ENCODE measurements around the gene COL4A1.

The COL4A1 gene

GRCh38 chr13:110306960-110307766 is at the start of gene COL4A1, which contains the start of gene COL4A2:
Gene COL4A1, minus strand, starts transcription at chr13:110307157. Its CDS starts 130 bp downstream, at chr13:110307027.
Gene COL4A2, plus strand, starts transcription at chr13:110307284. Its CDS starts 620 bp downstream, at chr13:110307904.
- Histone ChIP-seq H3K36me3 (ENCODE audit: control insufficient read depth, insufficient read depth, low read length) (no peaks in the 10 kb centered on the region), H3K9me3 (ENCODE audit: control insufficient read depth, low read length) (no peaks in the 10 kb centered on the region), H3K4me1 (ENCODE audit: control insufficient read depth, insufficient read depth, low read length) (peaks cover 7% of the 10 kb centered on the region), H3K9ac (ENCODE audit: low read length) (peak within 1 kb of the TSS; percentile 71), H3K27me3 (ENCODE audit: control insufficient read depth, insufficient read depth, low read length) (peaks cover 52% of the 10 kb centered on the region), H3K4me3 (ENCODE audit: low read length) (peak within 1 kb of the TSS; percentile 31)

- Histone ChIP-seq H3K4me3 (ENCODE audit: low read length) (no peak overlapping the region), H3K36me3 (ENCODE audit: control insufficient read depth, insufficient read depth, low read length) (no peaks in the 10 kb centered on the region), H3K9me3 (ENCODE audit: control insufficient read depth, low read length) (no peaks in the 10 kb centered on the region), H3K9ac (ENCODE audit: low read length) (no peak overlapping the region), H3K27me3 (ENCODE audit: control insufficient read depth, insufficient read depth, low read length) (no peaks in the 10 kb centered on the region), H3K4me1 (ENCODE audit: control insufficient read depth, insufficient read depth, low read length) (no peaks in the 10 kb centered on the region)
These were observed 49.4 kb upstream of the COL4A1 start for GRCh38 chr13:110356362-110356761.

GRCh38 chr13:110354715-110355473 is 47.9 kb upstream of the COL4A1 start:
- no peaks in the 10 kb centered on the region for H3K9me3 ChIP-seq (ENCODE audit: control insufficient read depth, low read length)
- H3K36me3 ChIP-seq (ENCODE audit: control insufficient read depth, insufficient read depth, low read length), result no peaks in the 10 kb centered on the region
- H3K27me3 ChIP-seq (ENCODE audit: control insufficient read depth, insufficient read depth, low read length), result no peaks in the 10 kb centered on the region
- no peak overlapping the region for H3K4me3 ChIP-seq (ENCODE audit: low read length)
- no peaks in the 10 kb centered on the region for H3K4me1 ChIP-seq (ENCODE audit: control insufficient read depth, insufficient read depth, low read length)
- no peak overlapping the region for H3K9ac ChIP-seq (ENCODE audit: low read length)

GRCh38 chr13:110354123-110354627 is 47.2 kb upstream of the COL4A1 start:
- no peak overlapping the region for H3K4me3 ChIP-seq (ENCODE audit: low read length)
- H3K9me3 ChIP-seq (ENCODE audit: control insufficient read depth, low read length), result no peaks in the 10 kb centered on the region
- H3K9ac ChIP-seq (ENCODE audit: low read length), result no peak overlapping the region
- H3K4me1 ChIP-seq (ENCODE audit: control insufficient read depth, insufficient read depth, low read length), result no peaks in the 10 kb centered on the region
- H3K36me3 ChIP-seq (ENCODE audit: control insufficient read depth, insufficient read depth, low read length), result no peaks in the 10 kb centered on the region
- no peaks in the 10 kb centered on the region for H3K27me3 ChIP-seq (ENCODE audit: control insufficient read depth, insufficient read depth, low read length)

- Histone ChIP-seq H3K36me3 (ENCODE audit: control insufficient read depth, insufficient read depth, low read length) (no peaks in the 10 kb centered on the region), H3K9me3 (ENCODE audit: control insufficient read depth, low read length) (no peaks in the 10 kb centered on the region), H3K4me1 (ENCODE audit: control insufficient read depth, insufficient read depth, low read length) (no peaks in the 10 kb centered on the region), H3K9ac (ENCODE audit: low read length) (no peak overlapping the region), H3K27me3 (ENCODE audit: control insufficient read depth, insufficient read depth, low read length) (no peaks in the 10 kb centered on the region), H3K4me3 (ENCODE audit: low read length) (no peak overlapping the region)
These were observed 46.5 kb upstream of the COL4A1 start for GRCh38 chr13:110353339-110353977.

- H3K4me3 ChIP-seq (ENCODE audit: low read length), result no peak overlapping the region
- H3K4me1 ChIP-seq (ENCODE audit: control insufficient read depth, insufficient read depth, low read length), result no peaks in the 10 kb centered on the region
- no peaks in the 10 kb centered on the region for H3K36me3 ChIP-seq (ENCODE audit: control insufficient read depth, insufficient read depth, low read length)
- H3K9ac ChIP-seq (ENCODE audit: low read length), result no peak overlapping the region
- no peaks in the 10 kb centered on the region for H3K9me3 ChIP-seq (ENCODE audit: control insufficient read depth, low read length)
- H3K27me3 ChIP-seq (ENCODE audit: control insufficient read depth, insufficient read depth, low read length), result no peaks in the 10 kb centered on the region
These were observed 45.8 kb upstream of the COL4A1 start for GRCh38 chr13:110352735-110353134.

GRCh38 chr13:110351636-110352420 is 44.9 kb upstream of the COL4A1 start:
- H3K27me3 ChIP-seq (ENCODE audit: control insufficient read depth, insufficient read depth, low read length), result no peaks in the 10 kb centered on the region
- H3K36me3 ChIP-seq (ENCODE audit: control insufficient read depth, insufficient read depth, low read length), result no peaks in the 10 kb centered on the region
- no peaks in the 10 kb centered on the region for H3K9me3 ChIP-seq (ENCODE audit: control insufficient read depth, low read length)
- no peak overlapping the region for H3K4me3 ChIP-seq (ENCODE audit: low read length)
- H3K9ac ChIP-seq (ENCODE audit: low read length), result no peak overlapping the region
- H3K4me1 ChIP-seq (ENCODE audit: control insufficient read depth, insufficient read depth, low read length), result no peaks in the 10 kb centered on the region

GRCh38 chr13:110350509-110350908 is 43.6 kb upstream of the COL4A1 start:
- no peak overlapping the region for H3K9ac ChIP-seq (ENCODE audit: low read length)
- no peaks in the 10 kb centered on the region for H3K9me3 ChIP-seq (ENCODE audit: control insufficient read depth, low read length)
- H3K27me3 ChIP-seq (ENCODE audit: control insufficient read depth, insufficient read depth, low read length), result no peaks in the 10 kb centered on the region
- no peaks in the 10 kb centered on the region for H3K4me1 ChIP-seq (ENCODE audit: control insufficient read depth, insufficient read depth, low read length)
- H3K36me3 ChIP-seq (ENCODE audit: control insufficient read depth, insufficient read depth, low read length), result no peaks in the 10 kb centered on the region
- H3K4me3 ChIP-seq (ENCODE audit: low read length), result no peak overlapping the region

GRCh38 chr13:110350049-110350448 is 43.1 kb upstream of the COL4A1 start:
- H3K9me3 ChIP-seq (ENCODE audit: control insufficient read depth, low read length), result no peaks in the 10 kb centered on the region
- no peaks in the 10 kb centered on the region for H3K27me3 ChIP-seq (ENCODE audit: control insufficient read depth, insufficient read depth, low read length)
- no peaks in the 10 kb centered on the region for H3K36me3 ChIP-seq (ENCODE audit: control insufficient read depth, insufficient read depth, low read length)
- no peaks in the 10 kb centered on the region for H3K4me1 ChIP-seq (ENCODE audit: control insufficient read depth, insufficient read depth, low read length)
- no peak overlapping the region for H3K9ac ChIP-seq (ENCODE audit: low read length)
- no peak overlapping the region for H3K4me3 ChIP-seq (ENCODE audit: low read length)

- no peaks in the 10 kb centered on the region for H3K27me3 ChIP-seq (ENCODE audit: control insufficient read depth, insufficient read depth, low read length)
- H3K4me1 ChIP-seq (ENCODE audit: control insufficient read depth, insufficient read depth, low read length), result no peaks in the 10 kb centered on the region
- H3K9me3 ChIP-seq (ENCODE audit: control insufficient read depth, low read length), result no peaks in the 10 kb centered on the region
- no peak overlapping the region for H3K4me3 ChIP-seq (ENCODE audit: low read length)
- H3K36me3 ChIP-seq (ENCODE audit: control insufficient read depth, insufficient read depth, low read length), result no peaks in the 10 kb centered on the region
- H3K9ac ChIP-seq (ENCODE audit: low read length), result no peak overlapping the region
These were observed 42.3 kb upstream of the COL4A1 start for GRCh38 chr13:110349239-110349638.

- Histone ChIP-seq H3K36me3 (ENCODE audit: control insufficient read depth, insufficient read depth, low read length) (no peaks in the 10 kb centered on the region), H3K4me1 (ENCODE audit: control insufficient read depth, insufficient read depth, low read length) (no peaks in the 10 kb centered on the region)
These were observed 41.5 kb upstream of the COL4A1 start for GRCh38 chr13:110348309-110349105.

More at GRCh38 chr13:110348309-110349105, 41.5 kb upstream of the COL4A1 start:
- Histone ChIP-seq H3K9me3 (ENCODE audit: control insufficient read depth, low read length) (no peaks in the 10 kb centered on the region), H3K9ac (ENCODE audit: low read length) (no peak overlapping the region), H3K4me3 (ENCODE audit: low read length) (no peak overlapping the region), H3K27me3 (ENCODE audit: control insufficient read depth, insufficient read depth, low read length) (no peaks in the 10 kb centered on the region)
